ENCODE data around the gene SRP9. TPM values are rescaled to one million over a fixed set of nuclear protein-coding genes. Genes with fewer than 3 reads are reported as not detected.
"Not testable (repeated sequence)": the region's sequence is repeated elsewhere in the genome, so short reads cannot be mapped to it uniquely, and the experiment has no call there.

SRP9 gene
- total RNA-seq, 6 donors from 2014 or later, result 34.5 to 157 (median 125) TPM

DNA sequence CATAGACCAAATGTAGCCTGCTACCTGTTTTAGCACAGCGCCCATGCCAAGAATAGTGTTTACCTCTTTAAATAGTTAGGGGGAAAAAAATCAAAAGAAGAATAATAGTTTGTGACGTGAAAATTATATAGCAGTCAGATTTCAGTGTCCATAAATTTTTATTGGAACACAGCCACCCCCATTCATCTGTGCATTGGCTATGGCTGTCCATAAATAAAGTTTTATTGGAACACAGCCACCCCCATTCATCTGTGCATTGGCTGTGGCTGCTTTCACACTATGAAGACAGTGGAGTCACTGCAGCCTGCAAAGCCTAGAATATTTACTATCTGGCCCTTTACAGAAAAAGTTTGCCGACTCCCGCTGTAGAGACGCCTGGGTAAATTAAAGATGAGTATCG is 53.2 kb downstream of the SRP9 start:
- Histone ChIP-seq H3K27me3 (no peaks in the 10 kb centered on the region), H3K4me3 (no peak overlapping the region), H3K36me3 (peaks cover 15 to 39% (median 28%) of the 10 kb centered on the region in 4 donors), H3K4me1 (peaks cover 16 to 24% (median 21%) of the 10 kb centered on the region in 4 donors), H3K27ac (no peak overlapping the region), H3K9me3 (no peaks in the 10 kb centered on the region)
- DNase-seq (no peak), ATAC-seq (ENCODE audit: low FRiP score in 2 of 2) (no peak)
- TF ChIP-seq POLR2AphosphoS5 (IDR thresholded peaks at IDR 0.05), result no peak
- 93 to 95% methylated on average over 6 of the region's 6 CpGs for WGBS, 2 donors

DNA sequence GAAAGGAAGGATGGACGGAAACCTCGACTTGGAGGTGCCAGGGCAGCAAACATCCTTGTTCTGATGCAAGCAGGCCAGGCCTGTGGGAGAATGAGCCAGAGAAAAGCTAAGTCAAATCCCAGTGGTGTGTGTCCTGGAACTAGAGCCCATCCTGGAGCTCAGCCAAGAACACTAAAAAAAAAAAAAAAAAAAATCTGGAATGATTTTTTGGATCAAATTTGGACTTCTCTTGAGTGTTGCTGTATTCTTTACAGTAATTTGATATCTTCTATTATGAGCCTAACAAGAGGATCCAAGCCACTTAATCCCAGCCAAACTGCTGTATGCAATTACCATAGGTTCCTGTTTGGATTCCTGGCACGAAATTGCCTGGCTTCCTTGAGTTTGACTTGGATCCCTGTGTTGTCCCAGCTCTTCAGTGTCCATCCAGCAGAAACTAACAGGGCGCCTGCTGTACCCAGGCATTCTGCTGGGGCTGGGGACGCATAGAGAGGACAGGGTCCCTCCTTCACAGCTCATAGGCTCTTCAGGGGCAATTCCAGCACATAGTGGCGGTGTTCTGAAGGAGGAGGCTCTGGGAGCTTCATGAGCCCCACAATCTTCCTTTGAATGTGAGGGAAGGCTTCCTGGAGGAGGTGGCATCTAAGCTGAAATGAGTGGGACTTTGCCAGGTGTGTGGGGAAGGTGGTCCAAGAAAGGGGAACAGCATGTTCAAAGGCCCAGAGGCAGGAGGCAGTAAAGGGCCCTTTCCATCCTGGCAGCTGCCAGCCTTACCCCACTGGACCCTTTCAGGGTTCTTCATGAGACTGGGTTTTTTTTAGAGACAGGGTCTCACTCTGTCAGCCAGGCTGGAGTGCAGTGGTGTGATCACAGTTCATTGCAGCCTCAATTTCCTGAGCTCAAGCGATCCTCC is 57.0 kb downstream of the SRP9 start:
- DNase-seq, result no peak
- 66 to 70% methylated on average over 7 of the region's 7 CpGs for WGBS, 2 donors
- Histone ChIP-seq H3K27ac (peak overlapping the region in 3 of 4 donors; percentile 35 to 64 (median 53)), H3K4me3 (no peak overlapping the region), H3K36me3 (peaks cover 18 to 56% (median 35%) of the 10 kb centered on the region in 4 donors), H3K4me1 (peaks cover 4 to 15% (median 9%) of the 10 kb centered on the region in 4 donors), H3K27me3 (no peaks in the 10 kb centered on the region), H3K9me3 (no peaks in the 10 kb centered on the region)
- no peak for TF ChIP-seq POLR2A (IDR thresholded peaks at IDR 0.05)
- peak in 1 of 2 donors; percentile 53 for TF ChIP-seq POLR2AphosphoS5 (IDR thresholded peaks at IDR 0.05)
- TF ChIP-seq EP300 (IDR thresholded peaks at IDR 0.05), result no peak
- TF ChIP-seq, protein P1, sequence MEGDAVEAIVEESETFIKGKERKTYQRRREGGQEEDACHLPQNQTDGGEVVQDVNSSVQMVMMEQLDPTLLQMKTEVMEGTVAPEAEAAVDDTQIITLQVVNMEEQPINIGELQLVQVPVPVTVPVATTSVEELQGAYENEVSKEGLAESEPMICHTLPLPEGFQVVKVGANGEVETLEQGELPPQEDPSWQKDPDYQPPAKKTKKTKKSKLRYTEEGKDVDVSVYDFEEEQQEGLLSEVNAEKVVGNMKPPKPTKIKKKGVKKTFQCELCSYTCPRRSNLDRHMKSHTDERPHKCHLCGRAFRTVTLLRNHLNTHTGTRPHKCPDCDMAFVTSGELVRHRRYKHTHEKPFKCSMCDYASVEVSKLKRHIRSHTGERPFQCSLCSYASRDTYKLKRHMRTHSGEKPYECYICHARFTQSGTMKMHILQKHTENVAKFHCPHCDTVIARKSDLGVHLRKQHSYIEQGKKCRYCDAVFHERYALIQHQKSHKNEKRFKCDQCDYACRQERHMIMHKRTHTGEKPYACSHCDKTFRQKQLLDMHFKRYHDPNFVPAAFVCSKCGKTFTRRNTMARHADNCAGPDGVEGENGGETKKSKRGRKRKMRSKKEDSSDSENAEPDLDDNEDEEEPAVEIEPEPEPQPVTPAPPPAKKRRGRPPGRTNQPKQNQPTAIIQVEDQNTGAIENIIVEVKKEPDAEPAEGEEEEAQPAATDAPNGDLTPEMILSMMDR (IDR thresholded peaks at IDR 0.05), result no peak
- peak; percentile 70 to 87 for ATAC-seq (ENCODE audit: low FRiP score in 2 of 2)

DNA sequence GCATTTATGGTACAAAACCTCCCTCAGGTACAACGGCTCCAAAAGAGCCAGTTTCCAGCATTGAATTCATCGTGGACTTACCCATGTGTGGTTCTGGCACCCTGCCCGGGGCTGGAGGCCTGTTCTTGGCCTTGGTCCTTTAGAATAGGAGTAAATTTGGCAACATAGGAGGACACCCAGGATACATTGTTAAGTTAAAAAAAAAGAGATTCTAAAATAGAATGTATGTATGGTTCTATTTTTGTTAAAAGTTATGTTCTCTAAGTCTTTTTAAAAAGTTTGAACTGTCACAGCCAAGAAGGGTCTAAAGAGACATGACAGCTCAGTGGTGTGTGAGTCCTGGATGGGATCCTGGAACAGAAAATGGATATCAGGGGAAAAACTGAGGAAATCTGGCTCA is 58.2 kb downstream of the SRP9 start:
- no peak for TF ChIP-seq POLR2A (IDR thresholded peaks at IDR 0.05)
- TF ChIP-seq, protein P1 (IDR thresholded peaks at IDR 0.05), result no peak
- no peak for TF ChIP-seq POLR2AphosphoS5 (IDR thresholded peaks at IDR 0.05)
- TF ChIP-seq EP300 (IDR thresholded peaks at IDR 0.05), result no peak
- H3K27me3 ChIP-seq, result no peaks in the 10 kb centered on the region
- WGBS, 2 donors, result 45 to 53% methylated on average over 3 of the region's 3 CpGs
- no peaks in the 10 kb centered on the region for H3K9me3 ChIP-seq
- peaks cover 17 to 56% (median 37%) of the 10 kb centered on the region in 4 donors for H3K36me3 ChIP-seq
- peak overlapping the region in 2 of 4 donors; percentile 32 to 33 for H3K27ac ChIP-seq
- H3K4me3 ChIP-seq, result no peak overlapping the region
- H3K4me1 ChIP-seq, result peaks cover 4 to 15% (median 9%) of the 10 kb centered on the region in 4 donors
- no peak for DNase-seq
- ATAC-seq (ENCODE audit: low FRiP score in 2 of 2), result no peak

DNA sequence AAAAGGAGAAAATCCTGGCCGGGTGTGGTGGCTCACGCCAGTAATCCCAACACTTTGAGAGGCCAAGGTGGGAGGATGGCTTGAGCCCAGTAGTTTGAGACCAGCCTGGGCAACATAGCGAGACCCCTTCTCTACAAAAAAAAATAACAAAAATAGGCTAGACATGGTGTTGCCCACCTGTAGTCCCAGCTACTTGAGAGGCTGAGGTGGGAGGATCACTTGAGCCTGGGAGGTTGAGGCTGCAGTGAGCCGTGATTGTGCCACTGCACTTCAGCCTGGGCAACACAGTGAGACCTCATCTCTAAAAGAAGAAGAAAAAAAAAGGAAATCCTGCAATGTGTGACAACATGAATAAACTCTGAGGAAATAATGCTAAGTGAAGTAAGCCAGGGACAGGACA is 58.7 kb downstream of the SRP9 start:
- not testable (repeated sequence) for DNase-seq; H3K4me3 ChIP-seq; H3K9me3 ChIP-seq; ATAC-seq (ENCODE audit: low FRiP score in 2 of 2); H3K27me3 ChIP-seq
- peaks cover 4 to 15% (median 9%) of the 10 kb centered on the region in 4 donors for H3K4me1 ChIP-seq
- H3K36me3 ChIP-seq, result peaks cover 13 to 52% (median 35%) of the 10 kb centered on the region in 4 donors
- peak overlapping the region in 2 of 4 donors; percentile 32 to 33 for H3K27ac ChIP-seq
- 88 to 94% methylated on average over 4 of the region's 4 CpGs for WGBS, 2 donors

DNA sequence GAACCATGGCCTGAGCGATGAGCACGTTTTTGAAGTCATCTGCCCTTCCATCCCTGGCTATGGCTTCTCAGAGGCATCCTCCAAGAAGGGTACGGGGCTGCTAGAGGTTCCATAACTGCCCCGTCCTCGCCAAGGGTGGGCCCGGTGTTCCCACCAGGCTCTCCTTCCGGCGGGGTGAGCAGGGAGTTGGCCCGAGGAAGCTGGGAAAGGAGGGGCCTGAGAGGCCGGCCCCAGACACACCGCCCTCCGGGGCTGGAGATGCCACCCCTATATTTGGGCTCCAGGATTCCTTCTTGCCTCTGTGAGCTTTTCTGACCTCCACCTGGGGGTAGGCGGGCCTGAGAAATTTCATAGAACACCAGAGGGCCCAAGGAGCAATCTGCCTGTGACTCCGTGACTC is 61.2 kb downstream of the SRP9 start:
- H3K9me3 ChIP-seq, result no peaks in the 10 kb centered on the region
- H3K4me1 ChIP-seq, result peaks cover 4 to 15% (median 9%) of the 10 kb centered on the region in 4 donors
- H3K27me3 ChIP-seq, result no peaks in the 10 kb centered on the region
- WGBS, 2 donors, result 92% methylated on average over 10 to 14 of the region's 14 CpGs
- peak overlapping the region in 2 of 4 donors; percentile 2 to 27 for H3K27ac ChIP-seq
- TF ChIP-seq, protein P1 (IDR thresholded peaks at IDR 0.05), result no peak
- TF ChIP-seq POLR2A (IDR thresholded peaks at IDR 0.05) (no peak), EP300 (IDR thresholded peaks at IDR 0.05) (no peak), POLR2AphosphoS5 (IDR thresholded peaks at IDR 0.05) (no peak)
- H3K36me3 ChIP-seq, result peaks cover 0 to 51% (median 27%) of the 10 kb centered on the region in 4 donors
- no peak for DNase-seq
- ATAC-seq (ENCODE audit: low FRiP score in 2 of 2), result no peak
- H3K4me3 ChIP-seq, result no peak overlapping the region

Small RNA genes lying within 50 kb of the gene (small RNA-seq; reads per million reads assigned to genes)
- gene RNU6-1304P, result 0 reads per million in 4 donors

Other genes starting within 250 kb of the SRP9 start
- 10 to 100 TPM; 10.5 to 70.3 (median 33.8) TPM for gene ENAH, start 124.7 kb upstream of the SRP9 start, total RNA-seq
- 100 to 1,000 TPM in 5 of 6 donors, 10 to 100 TPM in 1; 82.8 to 205 (median 141) TPM for gene EPHX1, start 32.3 kb downstream of the SRP9 start, total RNA-seq
- 100 to 1,000 TPM in 4 of 6 donors, 10 to 100 TPM in 2; 57.9 to 244 (median 105) TPM for gene TMEM63A, start 104.6 kb downstream of the SRP9 start, total RNA-seq
- gene LEFTY1, start 111.3 kb downstream of the SRP9 start, total RNA-seq, result under 1 TPM in 2 of 6 donors, not detected in 4; 0.47 to 0.69 TPM
- 100 to 1,000 TPM in 1 of 6 donors, 10 to 100 TPM in 5; 49.4 to 115 (median 69.6) TPM for gene PYCR2, start 146.4 kb downstream of the SRP9 start, total RNA-seq
- gene LEFTY2, start 163.4 kb downstream of the SRP9 start, total RNA-seq, result 1 to 10 TPM in 1 of 6 donors, under 1 TPM in 3, not detected in 2; 0.44 to 2.9 (median 0.76) TPM
- 10 to 100 TPM; 12.1 to 27.8 (median 18.3) TPM for gene SDE2, start 221.5 kb downstream of the SRP9 start, total RNA-seq

Measured in upper lobe of left lung (tissue), 6 donors.